ENCODE results near the gene ADRM1. TPM values are rescaled to one million over a fixed set of nuclear protein-coding genes. Genes with fewer than 3 reads are reported as not detected.

The ADRM1 gene
- total RNA-seq, 1 donor from 2014 or later: 179 TPM

GRCh38 chr20:62306414-62307187, 3.8 kb downstream of the ADRM1 start:
- DNase-seq: no peak
- Mint-ChIP-seq H3K4me3 (no peak overlapping the region), H3K9me3 (no peaks in the 10 kb centered on the region), H3K4me1 (peaks cover 19% of the 10 kb centered on the region), H3K27ac (no peak overlapping the region), H3K27me3 (no peaks in the 10 kb centered on the region), H3K36me3 (ENCODE audit: low read depth) (peaks cover 25% of the 10 kb centered on the region)
- intact Hi-C loops (cut with micrococcal nuclease): no loop called here

- H3K36me3 Mint-ChIP-seq (ENCODE audit: low read depth): peaks cover 25% of the 10 kb centered on the region
- no peak for DNase-seq
- H3K27me3 Mint-ChIP-seq: no peaks in the 10 kb centered on the region
- no peak overlapping the region for H3K27ac Mint-ChIP-seq
- no peak overlapping the region for H3K4me3 Mint-ChIP-seq
- peaks cover 15% of the 10 kb centered on the region for H3K4me1 Mint-ChIP-seq
- intact Hi-C loops (cut with micrococcal nuclease): no loop called here
- no peaks in the 10 kb centered on the region for H3K9me3 Mint-ChIP-seq
Measured at GRCh38 chr20:62307226-62308101, 4.7 kb downstream of the ADRM1 start.

GRCh38 chr20:62308102-62308822, 5.5 kb downstream of the ADRM1 start:
- Mint-ChIP-seq H3K27ac (no peak overlapping the region), H3K27me3 (no peaks in the 10 kb centered on the region), H3K9me3 (no peaks in the 10 kb centered on the region), H3K4me3 (no peak overlapping the region), H3K4me1 (peaks cover 15% of the 10 kb centered on the region), H3K36me3 (ENCODE audit: low read depth) (peaks cover 25% of the 10 kb centered on the region)
- DNase-seq: no peak
- intact Hi-C loops (cut with micrococcal nuclease): no loop called here

- intact Hi-C loops (cut with micrococcal nuclease): no loop called here
- Mint-ChIP-seq H3K4me1 (peaks cover 9% of the 10 kb centered on the region), H3K27me3 (no peaks in the 10 kb centered on the region), H3K27ac (no peak overlapping the region), H3K9me3 (no peaks in the 10 kb centered on the region), H3K4me3 (no peak overlapping the region), H3K36me3 (ENCODE audit: low read depth) (peaks cover 14% of the 10 kb centered on the region)
- DNase-seq: no peak
Measured at GRCh38 chr20:62309198-62309944, 6.6 kb downstream of the ADRM1 start.

GRCh38 chr20:62309947-62310756, 7.4 kb downstream of the ADRM1 start:
- no peak overlapping the region for H3K4me3 Mint-ChIP-seq
- H3K9me3 Mint-ChIP-seq: no peaks in the 10 kb centered on the region
- peaks cover 10% of the 10 kb centered on the region for H3K36me3 Mint-ChIP-seq (ENCODE audit: low read depth)
- H3K27me3 Mint-ChIP-seq: no peaks in the 10 kb centered on the region
- no peak overlapping the region for H3K27ac Mint-ChIP-seq
- no peak for DNase-seq
- H3K4me1 Mint-ChIP-seq: peaks cover 3% of the 10 kb centered on the region
- intact Hi-C loops (cut with micrococcal nuclease): no loop called here

- peaks cover 7% of the 10 kb centered on the region for H3K36me3 Mint-ChIP-seq (ENCODE audit: low read depth)
- intact Hi-C loops (cut with micrococcal nuclease): no loop called here
- no peak overlapping the region for H3K4me3 Mint-ChIP-seq
- no peaks in the 10 kb centered on the region for H3K27me3 Mint-ChIP-seq
- no peak for DNase-seq
- no peak overlapping the region for H3K27ac Mint-ChIP-seq
- H3K9me3 Mint-ChIP-seq: no peaks in the 10 kb centered on the region
- H3K4me1 Mint-ChIP-seq: no peaks in the 10 kb centered on the region
Measured at GRCh38 chr20:62310757-62311121, 7.9 kb downstream of the ADRM1 start.

- Mint-ChIP-seq H3K36me3 (ENCODE audit: low read depth) (peaks cover 5% of the 10 kb centered on the region), H3K4me1 (no peaks in the 10 kb centered on the region), H3K27ac (no peak overlapping the region), H3K9me3 (no peaks in the 10 kb centered on the region), H3K27me3 (no peaks in the 10 kb centered on the region), H3K4me3 (no peak overlapping the region)
- no peak for DNase-seq
- intact Hi-C loops (cut with micrococcal nuclease): no loop called here
Measured at GRCh38 chr20:62311150-62311549, 8.4 kb downstream of the ADRM1 start.

GRCh38 chr20:62311832-62312661, 9.2 kb downstream of the ADRM1 start:
- H3K36me3 Mint-ChIP-seq (ENCODE audit: low read depth): peaks cover 4% of the 10 kb centered on the region
- no peaks in the 10 kb centered on the region for H3K27me3 Mint-ChIP-seq
- H3K9me3 Mint-ChIP-seq: no peaks in the 10 kb centered on the region
- H3K4me1 Mint-ChIP-seq: no peaks in the 10 kb centered on the region
- no peak overlapping the region for H3K4me3 Mint-ChIP-seq
- DNase-seq: no peak
- intact Hi-C loops (cut with micrococcal nuclease): no loop called here
- H3K27ac Mint-ChIP-seq: no peak overlapping the region

GRCh38 chr20:62312662-62312977, 9.8 kb downstream of the ADRM1 start:
- no peaks in the 10 kb centered on the region for H3K27me3 Mint-ChIP-seq
- no peaks in the 10 kb centered on the region for H3K4me1 Mint-ChIP-seq
- H3K9me3 Mint-ChIP-seq: no peaks in the 10 kb centered on the region
- no peak overlapping the region for H3K4me3 Mint-ChIP-seq
- H3K36me3 Mint-ChIP-seq (ENCODE audit: low read depth): peaks cover 4% of the 10 kb centered on the region
- no peak overlapping the region for H3K27ac Mint-ChIP-seq
- no peak for DNase-seq
- intact Hi-C loops (cut with micrococcal nuclease): no loop called here

- no peak overlapping the region for H3K4me3 Mint-ChIP-seq
- no peaks in the 10 kb centered on the region for H3K27me3 Mint-ChIP-seq
- H3K36me3 Mint-ChIP-seq (ENCODE audit: low read depth): peaks cover 4% of the 10 kb centered on the region
- no peaks in the 10 kb centered on the region for H3K9me3 Mint-ChIP-seq
- no peak overlapping the region for H3K27ac Mint-ChIP-seq
- H3K4me1 Mint-ChIP-seq: no peaks in the 10 kb centered on the region
- no peak for DNase-seq
- intact Hi-C loops (cut with micrococcal nuclease): no loop called here
Measured at GRCh38 chr20:62313021-62313420, 10.2 kb downstream of the ADRM1 start.

- H3K9me3 Mint-ChIP-seq: no peaks in the 10 kb centered on the region
- H3K27ac Mint-ChIP-seq: no peak overlapping the region
- DNase-seq: no peak
- H3K4me3 Mint-ChIP-seq: no peak overlapping the region
- intact Hi-C loops (cut with micrococcal nuclease): no loop called here
- no peaks in the 10 kb centered on the region for H3K27me3 Mint-ChIP-seq
- H3K4me1 Mint-ChIP-seq: no peaks in the 10 kb centered on the region
- H3K36me3 Mint-ChIP-seq (ENCODE audit: low read depth): peaks cover 4% of the 10 kb centered on the region
Measured at GRCh38 chr20:62313460-62314338, 10.9 kb downstream of the ADRM1 start.

GRCh38 chr20:62314339-62314638, 11.5 kb downstream of the ADRM1 start:
- H3K4me1 Mint-ChIP-seq: no peaks in the 10 kb centered on the region
- intact Hi-C loops (cut with micrococcal nuclease): no loop called here
- no peaks in the 10 kb centered on the region for H3K9me3 Mint-ChIP-seq
- H3K4me3 Mint-ChIP-seq: no peak overlapping the region
- no peaks in the 10 kb centered on the region for H3K27me3 Mint-ChIP-seq
- no peak for DNase-seq
- H3K36me3 Mint-ChIP-seq (ENCODE audit: low read depth): no peaks in the 10 kb centered on the region
- no peak overlapping the region for H3K27ac Mint-ChIP-seq

Data from activated CD4-positive, alpha-beta T cell treated with anti-CD3 and anti-CD28 coated beads, Interleukin-2, amount 10 ng/mL, durations not matched to agents 24 days and 14 days (primary cell).